GM18951 (cell line): ENCODE results near the gene GMPPA.

Experiments used
- POLR2A ChIP-seq: IDR thresholded peaks from 4 replicates; pipeline ENCODE4 v1.6.1; 2011; ENCODE audit warnings: mild to moderate bottlenecking; ENCODE audit not compliant: insufficient read length, insufficient read depth; ENCODE audit errors: extremely low read depth
- in situ Hi-C: fragments of 300-500 bp; cut with MboI; formaldehyde crosslinking; loops from one replicate; pipeline ENCODE4 v1.12.0; 2022; ENCODE audit warnings: low sequenced_read_pairs, mixed read lengths, inconsistent platforms; ENCODE audit not compliant: unreplicated experiment

GMPPA gene

GRCh38 chr2:219485201-219485580 is 13.5 kb upstream of the GMPPA start:
- no peak for TF ChIP-seq POLR2A
- in situ Hi-C loops = no loop called here

DNA sequence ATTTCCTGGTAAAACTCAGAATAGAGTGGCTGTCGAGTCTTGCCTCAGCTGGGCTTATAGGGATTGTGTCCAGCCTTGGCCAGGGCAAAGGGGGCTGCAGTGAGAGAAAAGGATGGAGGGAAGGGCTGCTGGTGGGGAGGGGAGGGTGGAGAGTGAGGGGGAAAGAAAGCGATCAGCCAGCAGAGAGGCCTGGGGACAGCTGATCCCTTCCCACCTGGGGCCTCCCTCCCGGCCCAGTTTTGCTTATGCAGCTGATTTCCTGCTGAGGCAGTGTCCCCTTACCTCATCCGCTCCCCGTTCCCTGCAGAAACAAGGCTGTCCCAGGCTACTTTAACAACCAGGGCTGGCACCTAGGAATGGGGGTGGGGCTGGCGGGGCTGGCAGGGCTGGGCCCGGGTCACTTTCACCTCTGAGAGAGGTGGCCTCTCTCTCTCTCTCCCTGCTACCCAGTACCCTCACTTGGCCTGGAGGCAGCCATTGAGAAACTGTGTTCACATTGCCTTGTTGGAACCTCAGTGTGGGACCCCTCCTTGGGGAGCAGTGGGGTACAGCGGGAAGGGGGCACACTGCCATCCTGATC is 12.2 kb upstream of the GMPPA start:
- in situ Hi-C loops = no loop called here
- no peak for TF ChIP-seq POLR2A

GRCh38 chr2:219488149-219488843 is 10.4 kb upstream of the GMPPA start:
- in situ Hi-C loops = no loop called here
- TF ChIP-seq POLR2A = no peak

- TF ChIP-seq POLR2A = no peak
- in situ Hi-C loops = no loop called here
Observed at GRCh38 chr2:219488844-219489194, 9.9 kb upstream of the GMPPA start.

DNA sequence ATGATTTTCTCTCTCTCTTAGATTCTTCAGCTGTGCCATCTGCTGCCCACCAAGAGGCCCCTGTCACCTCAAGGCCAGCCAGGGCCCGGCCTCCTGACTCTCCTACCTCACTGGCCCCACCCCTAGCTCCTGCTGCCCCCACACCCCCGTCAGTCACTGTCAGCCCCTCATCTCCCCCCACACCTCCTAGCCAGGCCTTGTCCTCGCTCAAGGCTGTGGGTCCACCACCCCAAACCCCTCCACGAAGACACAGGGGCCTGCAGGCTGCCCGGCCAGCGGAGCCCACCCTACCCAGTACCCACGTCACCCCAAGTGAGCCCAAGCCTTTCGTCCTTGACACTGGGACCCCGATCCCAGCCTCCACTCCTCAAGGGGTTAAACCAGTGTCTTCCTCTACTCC is 9.4 kb upstream of the GMPPA start:
- TF ChIP-seq POLR2A = no peak
- in situ Hi-C loops = no loop called here

GRCh38 chr2:219490186-219490585 is 8.5 kb upstream of the GMPPA start:
- TF ChIP-seq POLR2A = no peak
- in situ Hi-C loops = no loop called here

- in situ Hi-C loops = no loop called here
Observed at GRCh38 chr2:219490600-219491130, 8.0 kb upstream of the GMPPA start.

GRCh38 chr2:219491278-219491963 is 7.3 kb upstream of the GMPPA start:
- in situ Hi-C loops = no loop called here
- TF ChIP-seq POLR2A = no peak

More at GRCh38 chr2:219490600-219491130, 8.0 kb upstream of the GMPPA start:
- no peak for TF ChIP-seq POLR2A

GRCh38 chr2:219492575-219492974 is 6.1 kb upstream of the GMPPA start:
- in situ Hi-C loops = no loop called here
- TF ChIP-seq POLR2A = no peak

GRCh38 chr2:219493086-219493485 is 5.6 kb upstream of the GMPPA start:
- no peak for TF ChIP-seq POLR2A
- in situ Hi-C loops = no loop called here

- TF ChIP-seq POLR2A = no peak
- in situ Hi-C loops = no loop called here
Observed at GRCh38 chr2:219494952-219495530, 3.6 kb upstream of the GMPPA start.

GRCh38 chr2:219495531-219496122 is 3.1 kb upstream of the GMPPA start:
- in situ Hi-C loops = no loop called here

GRCh38 chr2:219496247-219496824 is 2.4 kb upstream of the GMPPA start:
- no peak for TF ChIP-seq POLR2A
- in situ Hi-C loops = no loop called here

More at GRCh38 chr2:219495531-219496122, 3.1 kb upstream of the GMPPA start:
- TF ChIP-seq POLR2A = no peak
